Erythroblast (primary cell): ENCODE measurements around the gene AFAP1L1.

ENCODE experiments used
- DNase-seq, 2 experiments: peaks; one replicate each; lab custom pipeline; 2025; lab: John Stamatoyannopoulos, UW
- GATA1 ChIP-seq: IDR thresholded peaks from 2 replicates; pipeline ENCODE4 v1.6.1; 2011; ENCODE audit warnings: low read depth, mild to moderate bottlenecking, control low read depth, low read length, moderate library complexity
- POLR2A ChIP-seq: IDR thresholded peaks from 2 replicates; pipeline ENCODE4 v1.6.1; 2011; ENCODE audit warnings: mild to moderate bottlenecking, low read length

Gene AFAP1L1

DNA sequence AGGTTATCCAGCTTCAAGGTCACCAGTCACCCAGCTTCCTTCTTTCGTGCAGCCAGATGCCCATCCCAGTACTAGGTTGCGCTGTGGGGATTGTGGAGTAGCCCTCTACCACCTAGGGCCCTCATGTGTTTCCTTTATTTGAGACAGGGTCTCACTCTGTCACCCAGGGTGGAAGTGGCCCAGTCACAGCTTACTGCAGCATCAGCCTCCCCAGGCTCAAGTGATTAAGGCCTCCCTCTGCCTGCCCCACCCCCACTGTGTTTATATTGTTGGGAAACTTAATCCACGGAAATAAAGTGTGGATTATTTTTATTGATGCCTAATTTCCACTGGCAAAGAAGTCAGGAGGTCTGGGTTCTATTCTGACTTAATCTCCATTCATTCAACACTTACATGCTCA lies 103.1 kb downstream of the AFAP1L1 start:
- TF ChIP-seq GATA1 (no peak), POLR2A (no peak)

DNA sequence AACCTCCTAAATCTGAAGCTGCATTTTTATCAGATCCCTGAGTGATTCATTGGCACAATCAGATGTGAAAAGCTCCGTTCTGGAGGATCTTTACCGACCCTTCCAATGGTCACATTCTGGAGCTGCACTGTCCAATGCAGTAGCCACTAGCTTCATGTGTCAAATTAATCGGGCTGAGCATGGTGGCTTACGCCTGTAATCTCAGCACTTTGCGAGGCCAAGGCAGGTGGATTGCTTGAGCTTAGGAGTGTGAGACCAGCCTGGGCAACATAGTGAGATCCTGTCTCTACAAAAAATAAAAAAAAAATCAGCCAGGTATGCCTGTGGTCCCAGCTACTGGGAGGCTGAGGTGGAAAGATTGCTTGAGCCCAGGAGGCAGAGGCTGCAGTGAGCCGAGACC lies 103.8 kb downstream of the AFAP1L1 start:
- no peak for DNase-seq
- no peak for TF ChIP-seq GATA1
- no peak for TF ChIP-seq POLR2A

More for the DNA sequence above, 103.1 kb downstream of the AFAP1L1 start:
- DNase-seq: no peak

DNA sequence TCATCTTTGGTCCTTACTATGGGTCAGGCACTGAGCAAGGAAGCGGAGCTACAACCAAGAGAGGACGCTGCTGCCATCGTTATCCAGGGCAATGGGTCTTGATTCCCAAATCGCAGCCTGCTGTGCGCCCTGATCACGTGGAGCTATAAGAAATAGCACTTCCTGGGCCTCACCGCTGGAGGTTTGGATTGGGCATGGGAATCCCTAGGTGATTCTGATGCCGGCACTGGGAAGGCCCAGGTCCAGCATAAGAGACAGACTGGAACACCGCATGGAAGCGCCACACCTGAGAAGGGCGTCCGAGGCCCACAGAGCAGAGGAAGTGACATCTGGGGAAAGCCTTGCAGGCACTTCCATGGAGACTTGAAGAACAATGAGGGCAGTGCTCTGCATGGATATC lies 104.4 kb downstream of the AFAP1L1 start:
- no peak for TF ChIP-seq GATA1
- TF ChIP-seq POLR2A: no peak
- DNase-seq: no peak

DNA sequence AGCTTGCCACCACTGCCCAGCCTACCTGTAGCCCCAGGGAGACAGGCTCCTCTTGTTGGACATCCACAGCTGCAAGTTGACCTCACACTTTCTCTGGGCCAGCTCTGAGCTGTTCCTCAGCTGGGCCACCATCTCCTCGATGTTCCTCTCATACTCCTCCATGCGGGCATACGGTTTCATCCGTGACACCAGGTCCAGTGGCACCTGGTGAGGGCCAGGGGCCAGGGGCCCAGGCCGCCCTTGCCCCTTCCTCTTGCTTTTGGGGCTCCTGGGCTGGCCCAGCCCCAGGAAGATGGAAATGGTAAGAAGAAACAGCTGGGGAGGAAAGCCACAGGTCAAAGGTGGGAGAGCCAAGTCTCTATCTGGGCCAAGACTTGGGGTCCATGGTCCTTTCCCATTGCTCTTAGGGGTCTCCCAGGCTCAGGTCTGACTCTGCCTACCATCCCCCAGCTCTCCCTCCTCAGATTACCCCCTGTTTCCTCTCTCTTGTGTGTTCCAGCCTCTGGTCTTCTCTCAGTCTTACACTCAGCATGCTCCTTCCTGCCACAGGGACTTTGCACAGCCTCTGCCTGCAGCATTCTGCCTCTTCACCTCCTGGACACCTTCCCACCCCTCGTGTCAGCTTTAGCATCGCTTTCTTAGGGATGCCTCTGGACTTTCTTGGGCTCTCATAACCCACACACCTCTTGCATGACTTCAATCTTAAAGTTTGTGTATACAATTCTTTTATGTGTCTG lies 105.2 kb downstream of the AFAP1L1 start:
- no peak for DNase-seq
- TF ChIP-seq POLR2A (no peak), GATA1 (no peak)

DNA sequence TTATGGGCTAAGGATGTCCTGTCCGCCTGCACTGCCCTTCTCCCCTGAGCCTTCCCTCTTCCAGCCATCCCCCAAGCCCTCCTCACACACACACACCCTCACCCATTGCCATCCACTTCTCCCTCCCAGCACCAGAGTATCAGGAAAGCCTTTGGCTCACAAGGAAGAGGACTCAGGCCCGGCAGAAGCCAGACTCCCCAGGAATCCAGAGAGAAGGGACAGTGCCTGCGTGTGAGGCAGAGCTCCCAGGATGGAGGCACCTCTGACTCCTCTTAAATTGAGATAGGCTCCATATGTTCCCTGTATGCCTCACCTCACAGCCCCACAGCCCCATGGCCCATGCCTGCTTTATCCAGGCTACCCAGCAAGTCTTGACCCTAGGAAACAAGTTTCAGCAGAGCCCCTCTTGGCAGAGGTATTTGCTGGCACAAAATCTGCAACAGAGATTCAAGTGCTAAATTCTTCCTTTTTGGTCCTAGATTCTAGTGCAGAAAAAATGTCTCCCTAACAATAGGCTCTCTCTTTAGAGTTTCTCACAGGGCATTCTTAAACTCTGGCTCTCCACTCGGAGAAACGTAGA lies 106.7 kb downstream of the AFAP1L1 start:
- no peak for TF ChIP-seq GATA1
- DNase-seq: no peak

DNA sequence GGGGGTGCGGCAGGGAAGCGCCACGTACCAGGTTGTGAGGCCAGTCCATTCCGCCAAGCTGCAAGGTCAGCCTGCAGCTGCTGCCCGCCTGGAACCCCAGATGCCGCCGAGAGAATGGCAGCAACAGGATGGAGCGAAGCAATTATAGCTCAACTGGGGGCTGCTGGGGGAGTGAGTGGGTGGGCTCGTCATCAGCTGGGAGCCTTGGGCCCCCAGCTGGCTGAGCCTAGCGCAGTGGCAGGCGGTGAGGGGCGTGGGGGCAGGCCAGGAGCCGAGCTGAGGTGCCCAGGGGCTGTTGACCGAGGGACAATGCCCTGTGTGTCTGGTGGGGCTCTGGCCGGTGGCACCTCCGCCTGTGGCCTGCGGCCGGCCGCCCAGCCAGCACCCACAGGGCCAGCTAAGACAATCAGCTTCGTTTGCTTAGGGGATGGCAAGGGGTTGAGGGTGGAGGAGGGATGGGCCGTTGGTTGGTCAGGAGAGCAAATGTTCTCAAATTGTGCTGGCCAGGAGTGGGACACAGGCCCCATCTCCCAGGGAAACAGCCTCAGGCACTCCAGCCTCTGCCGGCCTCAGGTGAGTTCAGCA lies 107.6 kb downstream of the AFAP1L1 start, which contains the start of gene IL17B:
Gene IL17B (minus strand): TSS at position 116 of the 585 bp plus-strand sequence. CDS start 67 bp downstream, at position 49.
- no peak for TF ChIP-seq GATA1
- DNase-seq: no peak

DNA sequence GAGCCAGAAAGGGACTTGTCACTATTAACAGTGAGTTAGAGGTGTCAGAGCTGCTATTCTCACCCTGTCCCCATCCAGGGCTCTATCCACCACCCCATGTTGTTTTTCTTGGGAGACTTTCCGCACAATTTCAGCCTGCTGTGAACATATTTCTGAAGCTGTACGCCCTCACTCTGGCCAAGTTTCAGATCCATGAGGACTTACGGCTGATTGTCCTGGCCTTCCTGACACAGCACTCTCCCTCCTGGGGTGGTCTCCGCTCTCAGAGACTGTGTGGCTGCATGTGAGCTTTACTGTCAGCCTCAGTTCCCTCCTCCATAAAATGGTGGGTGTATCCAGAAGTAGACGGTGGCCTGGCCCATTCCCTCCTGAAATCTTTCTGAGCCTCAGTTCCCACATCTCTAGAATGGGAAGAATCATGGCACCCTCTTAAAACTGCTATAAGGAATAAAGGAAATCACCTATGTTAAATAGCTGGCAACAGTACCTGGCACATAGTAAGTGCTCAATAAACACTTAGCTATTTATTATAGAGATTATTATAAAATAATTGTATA lies 108.2 kb downstream of the AFAP1L1 start:
- no peak for DNase-seq
- TF ChIP-seq GATA1 (no peak), POLR2A (no peak)

DNA sequence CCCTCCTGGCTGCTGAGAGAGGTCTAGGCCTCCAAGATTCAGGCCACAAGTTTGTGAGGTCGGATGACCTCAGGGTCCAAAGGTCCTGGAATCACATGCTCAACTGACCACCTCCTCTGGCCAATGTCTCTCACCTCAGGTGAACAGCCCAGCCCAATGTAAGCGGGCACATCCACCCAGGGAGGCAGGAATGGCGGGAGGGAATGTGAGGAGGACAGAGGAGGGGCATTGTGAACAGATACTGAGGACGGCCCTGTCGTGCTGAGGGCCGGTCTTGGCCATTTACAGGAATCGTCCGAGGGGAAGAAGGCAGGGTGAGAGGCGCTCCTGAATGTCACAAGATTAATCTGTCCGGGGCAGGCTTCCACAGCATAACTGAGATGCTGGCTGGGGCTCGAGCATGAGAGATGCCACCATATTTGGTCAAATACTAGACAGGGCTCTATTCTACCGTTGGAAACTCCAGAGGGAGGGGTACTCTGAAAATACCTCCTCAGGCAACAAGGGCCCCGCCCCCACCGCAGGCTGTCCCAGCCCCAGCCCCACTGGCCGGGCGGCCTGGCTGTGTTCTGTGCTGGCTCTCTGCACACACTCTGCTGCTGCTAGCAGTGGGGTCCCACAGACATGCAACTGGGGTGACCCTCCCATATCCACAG lies 108.9 kb downstream of the AFAP1L1 start:
- DNase-seq: no peak

DNA sequence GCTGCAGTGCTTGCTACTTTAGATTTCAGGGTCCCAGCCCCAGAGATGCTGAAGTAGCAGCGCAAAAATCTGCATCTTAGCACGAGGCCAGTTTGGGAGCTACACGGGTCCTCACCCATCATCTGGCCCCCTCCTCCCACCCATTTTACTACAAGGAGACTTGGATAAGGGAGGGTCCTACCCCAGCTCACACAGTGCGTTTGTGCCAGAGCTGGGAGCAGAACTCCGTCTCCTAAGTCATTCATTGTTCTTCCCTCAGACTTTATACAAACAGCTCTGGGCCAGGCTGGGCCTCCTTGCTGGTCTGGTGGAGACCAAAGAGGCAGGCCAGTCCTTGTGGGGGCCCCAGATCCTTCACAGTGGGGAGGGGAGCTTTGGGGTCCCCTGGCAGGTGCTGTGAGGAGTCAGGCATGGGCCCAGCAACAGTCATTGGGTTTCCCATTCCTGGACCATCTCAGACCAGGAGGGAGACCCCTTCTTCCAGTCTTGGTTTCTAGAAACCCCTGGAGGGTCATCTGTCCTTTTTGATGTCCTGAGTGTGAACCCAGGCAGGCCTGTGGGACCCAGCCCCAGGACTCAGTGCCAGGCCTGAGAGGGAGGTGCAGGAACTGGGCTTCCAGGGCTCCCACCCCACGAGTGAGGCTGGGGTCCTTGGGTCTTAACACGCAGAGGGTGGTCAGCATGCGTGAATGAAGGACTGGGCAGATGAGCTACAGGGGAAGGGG lies 109.8 kb downstream of the AFAP1L1 start:
- DNase-seq: no peak
- TF ChIP-seq POLR2A (no peak), GATA1 (no peak)

More for the DNA sequence above, 108.9 kb downstream of the AFAP1L1 start:
- no peak for TF ChIP-seq POLR2A
- no peak for TF ChIP-seq GATA1

DNA sequence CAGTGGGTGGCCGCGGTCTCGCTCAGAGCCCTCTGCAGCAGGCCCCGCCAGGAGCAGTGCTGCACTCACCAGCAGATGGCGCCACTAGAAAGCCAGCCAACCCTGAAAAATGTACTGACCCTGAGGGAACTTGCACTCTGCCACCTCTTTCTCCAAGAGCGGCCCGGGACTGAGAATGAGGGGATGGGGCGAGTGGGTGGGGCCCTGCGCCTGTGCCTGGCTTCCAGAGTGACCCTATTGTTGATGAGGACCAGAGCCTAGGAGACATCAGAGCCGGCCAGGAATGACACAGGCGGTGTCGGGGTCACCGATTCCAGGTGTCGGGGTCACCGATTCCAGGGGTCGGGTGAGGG lies 110.3 kb downstream of the AFAP1L1 start:
- DNase-seq: peak; percentile 63 to 81
- TF ChIP-seq POLR2A (no peak), GATA1 (no peak)

DNA sequence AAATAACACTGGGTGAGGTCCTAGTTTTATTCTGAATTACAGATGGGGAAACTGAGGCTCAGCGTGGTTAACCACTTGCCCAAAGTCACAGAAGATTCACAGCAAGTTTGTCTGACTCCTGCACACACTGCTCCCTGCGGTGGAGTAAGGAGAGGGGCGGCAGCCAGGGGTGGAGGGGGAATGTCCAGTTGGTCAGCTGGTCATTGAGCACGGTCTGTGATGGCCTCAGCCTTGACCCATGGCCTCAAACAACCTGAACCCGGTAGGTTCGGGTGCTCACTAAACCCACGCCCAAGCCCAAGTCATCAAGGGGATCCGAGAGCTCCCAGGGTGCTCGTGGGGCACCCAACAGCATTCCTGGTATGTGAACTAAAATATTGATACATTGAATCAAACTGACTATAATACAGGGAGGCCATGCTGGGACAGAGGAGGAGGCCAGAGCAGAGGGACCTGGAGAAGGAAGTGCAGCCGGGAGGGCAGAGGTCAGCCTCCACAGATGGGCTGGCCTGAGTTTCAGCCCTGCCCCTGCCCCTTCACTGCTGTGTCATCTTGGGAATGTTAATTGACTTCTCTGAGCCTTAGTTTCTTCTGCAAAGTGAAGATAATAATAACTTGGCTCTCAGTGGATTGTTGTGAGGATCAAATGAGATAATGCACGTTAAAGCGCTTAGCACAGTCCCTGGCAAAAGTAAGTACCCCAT lies 111.0 kb downstream of the AFAP1L1 start:
- TF ChIP-seq POLR2A (no peak), GATA1 (no peak)
- DNase-seq: no peak

DNA sequence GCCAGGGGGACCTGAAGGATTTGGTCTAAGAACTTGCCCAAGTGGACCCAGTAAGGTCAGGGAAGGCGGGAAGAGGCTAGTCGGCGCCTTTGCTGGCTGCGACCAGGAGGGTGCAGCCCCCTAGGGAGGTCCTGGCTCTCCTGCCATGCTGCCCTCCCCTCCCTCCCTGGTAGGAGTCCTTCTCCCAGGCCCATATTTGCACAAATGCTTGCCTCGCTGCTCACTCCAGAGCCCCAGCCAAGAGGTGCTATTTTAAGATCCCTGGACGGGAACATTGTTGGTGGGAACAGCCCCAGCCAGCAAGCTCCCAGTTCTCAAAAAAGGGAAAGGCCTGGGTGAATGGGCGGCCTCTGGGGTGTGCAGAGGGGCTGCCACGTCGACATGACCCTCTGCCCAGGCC lies 111.7 kb downstream of the AFAP1L1 start:
- no peak for DNase-seq
- TF ChIP-seq GATA1: no peak
- TF ChIP-seq POLR2A: no peak

DNA sequence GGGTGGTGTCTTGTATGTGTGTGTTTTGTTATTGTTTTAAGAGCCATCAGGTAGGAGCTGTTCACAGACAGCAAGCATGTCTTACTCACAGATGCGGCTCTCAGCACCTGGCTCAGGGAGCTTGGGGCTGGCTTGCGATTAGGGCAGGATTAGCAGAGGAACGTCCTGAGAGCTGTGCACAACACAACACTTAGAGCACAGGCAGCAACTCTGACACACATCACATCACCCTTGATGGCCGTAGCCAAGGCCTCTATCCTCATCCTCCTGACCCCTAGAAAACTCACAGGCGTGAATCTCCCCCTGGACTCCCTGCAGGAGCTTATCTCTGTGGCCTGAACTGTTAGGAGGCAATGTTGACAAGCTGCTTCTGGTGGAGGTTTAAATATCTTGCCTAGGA lies 114.5 kb downstream of the AFAP1L1 start:
- no peak for DNase-seq
- TF ChIP-seq POLR2A: no peak
